ENCODE results near the gene COL11A2.

COL11A2 gene

GRCh38 chr6:33144373-33144772, 47.9 kb downstream of the COL11A2 start:
- Histone ChIP-seq H3K9ac (ENCODE audit: low read length) (no peak overlapping the region), H3F3A (ENCODE audit: insufficient read depth) (0 out of 2 replicates have a peak, but pooled peaks cover 3% of the 10 kb centered on the region), H3K79me2 (ENCODE audit: insufficient read depth, low read length) (no peaks in the 10 kb centered on the region), H3K9me2 (replicated peaks; ENCODE audit: insufficient read depth, low read length) (no peaks in the 10 kb centered on the region), H3K4me3 (ENCODE audit: insufficient read depth, low read length, poor library complexity, severe bottlenecking) (no peak overlapping the region), H3K9me3 (ENCODE audit: insufficient read depth, low read length) (no peaks in the 10 kb centered on the region), H4K20me1 (ENCODE audit: low read depth, low read length) (no peaks in the 10 kb centered on the region), H3K27ac (ENCODE audit: low read depth, low read length) (no peak overlapping the region), H3K27me3 (ENCODE audit: low read length) (no peaks in the 10 kb centered on the region), H2AFZ (ENCODE audit: low read depth, low read length, severe bottlenecking) (peak overlapping the region; percentile 13), H3K36me3 (ENCODE audit: low read length) (no peaks in the 10 kb centered on the region), H3K4me2 (ENCODE audit: low read depth, low read length, poor library complexity, severe bottlenecking) (no peak overlapping the region)
- no peak for TF ChIP-seq EZH2phosphoT487 (conservative IDR thresholded peaks at IDR 0.05; ENCODE audit: low read length)
- peak; percentile 11 for TF ChIP-seq CTCF (IDR thresholded peaks at IDR 0.05; ENCODE audit: insufficient read depth, low read length, poor library complexity, severe bottlenecking)

- no peak overlapping the region for H3K27ac ChIP-seq (ENCODE audit: low read depth, low read length)
- no peaks in the 10 kb centered on the region for H3K79me2 ChIP-seq (ENCODE audit: insufficient read depth, low read length)
- H3K9me2 ChIP-seq (replicated peaks; ENCODE audit: insufficient read depth, low read length), result no peaks in the 10 kb centered on the region
- H3K9ac ChIP-seq (ENCODE audit: low read length), result no peak overlapping the region
- H3F3A ChIP-seq (ENCODE audit: insufficient read depth), result 0 out of 2 replicates have a peak, but pooled peaks cover 3% of the 10 kb centered on the region
- no peaks in the 10 kb centered on the region for H3K27me3 ChIP-seq (ENCODE audit: low read length)
- no peaks in the 10 kb centered on the region for H4K20me1 ChIP-seq (ENCODE audit: low read depth, low read length)
- no peak overlapping the region for H3K4me3 ChIP-seq (ENCODE audit: insufficient read depth, low read length, poor library complexity, severe bottlenecking)
- no peak for TF ChIP-seq CTCF (IDR thresholded peaks at IDR 0.05; ENCODE audit: insufficient read depth, low read length, poor library complexity, severe bottlenecking)
- TF ChIP-seq EZH2phosphoT487 (conservative IDR thresholded peaks at IDR 0.05; ENCODE audit: low read length), result no peak
- H2AFZ ChIP-seq (ENCODE audit: low read depth, low read length, severe bottlenecking), result no peak overlapping the region
- H3K36me3 ChIP-seq (ENCODE audit: low read length), result no peaks in the 10 kb centered on the region
- H3K9me3 ChIP-seq (ENCODE audit: insufficient read depth, low read length), result no peaks in the 10 kb centered on the region
- H3K4me2 ChIP-seq (ENCODE audit: low read depth, low read length, poor library complexity, severe bottlenecking), result no peak overlapping the region
Observed at GRCh38 chr6:33143113-33143770, 49.0 kb downstream of the COL11A2 start.

- Histone ChIP-seq H3K9ac (ENCODE audit: low read length) (no peak overlapping the region), H3K27ac (ENCODE audit: low read depth, low read length) (no peak overlapping the region), H4K20me1 (ENCODE audit: low read depth, low read length) (no peaks in the 10 kb centered on the region)
Observed at GRCh38 chr6:33142501-33143070, 49.7 kb downstream of the COL11A2 start.

More at GRCh38 chr6:33142501-33143070, 49.7 kb downstream of the COL11A2 start:
- 0 out of 2 replicates have a peak, but pooled peaks cover 3% of the 10 kb centered on the region for H3F3A ChIP-seq (ENCODE audit: insufficient read depth)
- TF ChIP-seq CTCF (IDR thresholded peaks at IDR 0.05; ENCODE audit: insufficient read depth, low read length, poor library complexity, severe bottlenecking), result no peak
- no peak for TF ChIP-seq EZH2phosphoT487 (conservative IDR thresholded peaks at IDR 0.05; ENCODE audit: low read length)
- no peaks in the 10 kb centered on the region for H3K27me3 ChIP-seq (ENCODE audit: low read length)
- H3K9me3 ChIP-seq (ENCODE audit: insufficient read depth, low read length), result no peaks in the 10 kb centered on the region
- no peaks in the 10 kb centered on the region for H3K79me2 ChIP-seq (ENCODE audit: insufficient read depth, low read length)
- no peaks in the 10 kb centered on the region for H3K9me2 ChIP-seq (replicated peaks; ENCODE audit: insufficient read depth, low read length)
- H2AFZ ChIP-seq (ENCODE audit: low read depth, low read length, severe bottlenecking), result no peak overlapping the region
- H3K4me2 ChIP-seq (ENCODE audit: low read depth, low read length, poor library complexity, severe bottlenecking), result no peak overlapping the region
- H3K36me3 ChIP-seq (ENCODE audit: low read length), result no peaks in the 10 kb centered on the region
- H3K4me3 ChIP-seq (ENCODE audit: insufficient read depth, low read length, poor library complexity, severe bottlenecking), result no peak overlapping the region

All from SU-DHL-6 (cell line).